DND-41 (cell line): ENCODE measurements around the gene VIPR1.

Experiments
- CTCF ChIP-seq: IDR thresholded peaks from 2 replicates; pipeline ENCODE4 v1.5.1; 2012; ENCODE audit warnings: borderline replicate concordance, low read length, moderate library complexity, mild to moderate bottlenecking; ENCODE audit not compliant: poor library complexity, severe bottlenecking; ENCODE audit errors: extremely low read depth
- EZH2 ChIP-seq: IDR thresholded peaks from 3 replicates; pipeline ENCODE4 v1.6.1; 2012; ENCODE audit warnings: borderline replicate concordance, low read depth, mild to moderate bottlenecking, moderate library complexity, low read length, inconsistent platforms; ENCODE audit not compliant: severe bottlenecking

- no peak for TF ChIP-seq CTCF
- TF ChIP-seq EZH2, result no peak
Observed at GRCh38 chr3:42525736-42526345, 23.4 kb downstream of the VIPR1 start.
